GM18526 (cell line): ENCODE data around the gene AUTS2.

Source experiments
- POLR2A ChIP-seq: IDR thresholded peaks from 3 replicates; pipeline ENCODE4 v1.6.1; 2011; ENCODE audit not compliant: insufficient read length; ENCODE audit errors: extremely low read depth

AUTS2 gene

GRCh38 chr7:69598081-69598486 lies at the start of gene AUTS2:
Gene AUTS2 (plus strand): TSS chr7:69598475. CDS start chr7:69599654, 1,179 bp downstream.
- no peak for TF ChIP-seq POLR2A

- no peak for TF ChIP-seq POLR2A
Measured at GRCh38 chr7:69550991-69551390, 47.3 kb upstream of the AUTS2 start.

- no peak for TF ChIP-seq POLR2A
Measured at GRCh38 chr7:69553190-69553589, 45.1 kb upstream of the AUTS2 start.

GRCh38 chr7:69561266-69561960 lies 36.9 kb upstream of the AUTS2 start:
- no peak for TF ChIP-seq POLR2A

GRCh38 chr7:69564454-69565417 lies 33.5 kb upstream of the AUTS2 start:
- no peak for TF ChIP-seq POLR2A

GRCh38 chr7:69567800-69568199 lies 30.5 kb upstream of the AUTS2 start:
- no peak for TF ChIP-seq POLR2A

- no peak for TF ChIP-seq POLR2A
Measured at GRCh38 chr7:69568266-69568665, 30.0 kb upstream of the AUTS2 start.

GRCh38 chr7:69575651-69576050 lies 22.6 kb upstream of the AUTS2 start:
- no peak for TF ChIP-seq POLR2A

GRCh38 chr7:69577221-69577620 lies 21.1 kb upstream of the AUTS2 start:
- no peak for TF ChIP-seq POLR2A

- no peak for TF ChIP-seq POLR2A
Measured at GRCh38 chr7:69585169-69585568, 13.1 kb upstream of the AUTS2 start.

GRCh38 chr7:69586321-69586720 lies 12.0 kb upstream of the AUTS2 start:
- no peak for TF ChIP-seq POLR2A

GRCh38 chr7:69588773-69589172 lies 9.5 kb upstream of the AUTS2 start:
- no peak for TF ChIP-seq POLR2A

- no peak for TF ChIP-seq POLR2A
Measured at GRCh38 chr7:69591805-69592204, 6.5 kb upstream of the AUTS2 start.

GRCh38 chr7:69593511-69593910 lies 4.8 kb upstream of the AUTS2 start:
- no peak for TF ChIP-seq POLR2A

GRCh38 chr7:69595415-69595814 lies 2.9 kb upstream of the AUTS2 start:
- TF ChIP-seq POLR2A = no peak

GRCh38 chr7:69596056-69596455 lies 2.2 kb upstream of the AUTS2 start:
- no peak for TF ChIP-seq POLR2A

- TF ChIP-seq POLR2A = no peak
Measured at GRCh38 chr7:69596723-69597277, 1.5 kb upstream of the AUTS2 start.
